ENCODE data around the gene RBP3.

RBP3 gene

GRCh38 chr10:47306387-47307210, 41.6 kb upstream of the RBP3 start:
- no peak overlapping the region for H3K4me3 ChIP-seq
- TF ChIP-seq FOXP2 (optimal IDR thresholded peaks at IDR 0.05; ENCODE audit: control extremely low read depth, extremely low read length, insufficient read depth) (no peak), EZH2 (IDR thresholded peaks at IDR 0.05) (no peak), POLR2AphosphoS5 (IDR thresholded peaks at IDR 0.05; ENCODE audit: borderline replicate concordance, low read depth, low read length) (no peak)
- DNase-seq (ENCODE audit: low read depth, low spot score) = no peak
- H3K9ac ChIP-seq (ENCODE audit: insufficient read length) = no peak overlapping the region
- no peaks in the 10 kb centered on the region for H3K9me3 ChIP-seq (ENCODE audit: low read depth, low read length)
- no peaks in the 10 kb centered on the region for H3K36me3 ChIP-seq (ENCODE audit: insufficient read depth, low read length)
- no peak overlapping the region for H3K27ac ChIP-seq

GRCh38 chr10:47307381-47307780, 40.8 kb upstream of the RBP3 start:
- H3K9me3 ChIP-seq (ENCODE audit: low read depth, low read length) = no peaks in the 10 kb centered on the region
- H3K9ac ChIP-seq (ENCODE audit: insufficient read length) = no peak overlapping the region
- no peaks in the 10 kb centered on the region for H3K36me3 ChIP-seq (ENCODE audit: insufficient read depth, low read length)
- no peak overlapping the region for H3K4me3 ChIP-seq
- no peak overlapping the region for H3K27ac ChIP-seq
- DNase-seq (ENCODE audit: low read depth, low spot score) = no peak
- TF ChIP-seq EZH2 (IDR thresholded peaks at IDR 0.05) (no peak), POLR2AphosphoS5 (IDR thresholded peaks at IDR 0.05; ENCODE audit: borderline replicate concordance, low read depth, low read length) (no peak), FOXP2 (optimal IDR thresholded peaks at IDR 0.05; ENCODE audit: control extremely low read depth, extremely low read length, insufficient read depth) (no peak)

- TF ChIP-seq EZH2 (IDR thresholded peaks at IDR 0.05) (no peak), FOXP2 (optimal IDR thresholded peaks at IDR 0.05; ENCODE audit: control extremely low read depth, extremely low read length, insufficient read depth) (no peak), POLR2AphosphoS5 (IDR thresholded peaks at IDR 0.05; ENCODE audit: borderline replicate concordance, low read depth, low read length) (no peak)
- H3K36me3 ChIP-seq (ENCODE audit: insufficient read depth, low read length) = no peaks in the 10 kb centered on the region
- H3K9ac ChIP-seq (ENCODE audit: insufficient read length) = no peak overlapping the region
- no peak overlapping the region for H3K27ac ChIP-seq
- H3K9me3 ChIP-seq (ENCODE audit: low read depth, low read length) = no peaks in the 10 kb centered on the region
- no peak for DNase-seq (ENCODE audit: low read depth, low spot score)
- no peak overlapping the region for H3K4me3 ChIP-seq
These were observed 39.4 kb upstream of the RBP3 start for GRCh38 chr10:47308775-47309174.

GRCh38 chr10:47309408-47310089, 38.6 kb upstream of the RBP3 start:
- TF ChIP-seq EZH2 (IDR thresholded peaks at IDR 0.05) (no peak), FOXP2 (optimal IDR thresholded peaks at IDR 0.05; ENCODE audit: control extremely low read depth, extremely low read length, insufficient read depth) (no peak), POLR2AphosphoS5 (IDR thresholded peaks at IDR 0.05; ENCODE audit: borderline replicate concordance, low read depth, low read length) (no peak)
- Histone ChIP-seq H3K9ac (ENCODE audit: insufficient read length) (no peak overlapping the region), H3K36me3 (ENCODE audit: insufficient read depth, low read length) (no peaks in the 10 kb centered on the region), H3K9me3 (ENCODE audit: low read depth, low read length) (no peaks in the 10 kb centered on the region), H3K27ac (no peak overlapping the region), H3K4me3 (no peak overlapping the region)
- DNase-seq (ENCODE audit: low read depth, low spot score) = no peak

- Histone ChIP-seq H3K36me3 (ENCODE audit: insufficient read depth, low read length) (no peaks in the 10 kb centered on the region), H3K9me3 (ENCODE audit: low read depth, low read length) (no peaks in the 10 kb centered on the region), H3K4me3 (no peak overlapping the region), H3K27ac (no peak overlapping the region), H3K9ac (ENCODE audit: insufficient read length) (no peak overlapping the region)
- TF ChIP-seq FOXP2 (optimal IDR thresholded peaks at IDR 0.05; ENCODE audit: control extremely low read depth, extremely low read length, insufficient read depth) = no peak
- no peak for TF ChIP-seq EZH2 (IDR thresholded peaks at IDR 0.05)
- no peak for DNase-seq (ENCODE audit: low read depth, low spot score)
These were observed 38.1 kb upstream of the RBP3 start for GRCh38 chr10:47310090-47310505.

GRCh38 chr10:47311193-47311931, 36.8 kb upstream of the RBP3 start:
- Histone ChIP-seq H3K4me3 (no peak overlapping the region), H3K9ac (ENCODE audit: insufficient read length) (no peak overlapping the region), H3K9me3 (ENCODE audit: low read depth, low read length) (no peaks in the 10 kb centered on the region), H3K36me3 (ENCODE audit: insufficient read depth, low read length) (no peaks in the 10 kb centered on the region), H3K27ac (no peak overlapping the region)
- TF ChIP-seq POLR2AphosphoS5 (IDR thresholded peaks at IDR 0.05; ENCODE audit: borderline replicate concordance, low read depth, low read length) = no peak
- TF ChIP-seq FOXP2 (optimal IDR thresholded peaks at IDR 0.05; ENCODE audit: control extremely low read depth, extremely low read length, insufficient read depth) = no peak
- no peak for TF ChIP-seq EZH2 (IDR thresholded peaks at IDR 0.05)
- DNase-seq (ENCODE audit: low read depth, low spot score) = no peak

GRCh38 chr10:47311932-47312662, 36.1 kb upstream of the RBP3 start:
- TF ChIP-seq FOXP2 (optimal IDR thresholded peaks at IDR 0.05; ENCODE audit: control extremely low read depth, extremely low read length, insufficient read depth) = no peak
- no peak for TF ChIP-seq EZH2 (IDR thresholded peaks at IDR 0.05)
- no peak for TF ChIP-seq POLR2AphosphoS5 (IDR thresholded peaks at IDR 0.05; ENCODE audit: borderline replicate concordance, low read depth, low read length)
- Histone ChIP-seq H3K27ac (no peak overlapping the region), H3K9me3 (ENCODE audit: low read depth, low read length) (no peaks in the 10 kb centered on the region), H3K4me3 (no peak overlapping the region), H3K36me3 (ENCODE audit: insufficient read depth, low read length) (no peaks in the 10 kb centered on the region), H3K9ac (ENCODE audit: insufficient read length) (no peak overlapping the region)
- DNase-seq (ENCODE audit: low read depth, low spot score) = no peak

GRCh38 chr10:47312663-47312995, 35.5 kb upstream of the RBP3 start:
- no peak for TF ChIP-seq EZH2 (IDR thresholded peaks at IDR 0.05)
- TF ChIP-seq POLR2AphosphoS5 (IDR thresholded peaks at IDR 0.05; ENCODE audit: borderline replicate concordance, low read depth, low read length) = no peak
- TF ChIP-seq FOXP2 (optimal IDR thresholded peaks at IDR 0.05; ENCODE audit: control extremely low read depth, extremely low read length, insufficient read depth) = no peak

More at GRCh38 chr10:47312663-47312995, 35.5 kb upstream of the RBP3 start:
- H3K27ac ChIP-seq = no peak overlapping the region
- H3K9ac ChIP-seq (ENCODE audit: insufficient read length) = no peak overlapping the region
- H3K9me3 ChIP-seq (ENCODE audit: low read depth, low read length) = no peaks in the 10 kb centered on the region
- no peak for DNase-seq (ENCODE audit: low read depth, low spot score)
- no peak overlapping the region for H3K4me3 ChIP-seq
- H3K36me3 ChIP-seq (ENCODE audit: insufficient read depth, low read length) = no peaks in the 10 kb centered on the region

All from SK-N-MC (cell line).